Rectal smooth muscle tissue (tissue), 1 donor: ENCODE measurements around the gene ITGB5.
"Not testable (repeated sequence)": the region's sequence is repeated elsewhere in the genome, so short reads cannot be mapped to it uniquely, and the experiment has no call there.

Source experiments
- H3K27ac ChIP-seq: one replicate; pipeline ENCODE4 v1.7.0; 2013; ENCODE audit warnings: low read depth, low read length, inconsistent platforms
- H3K27me3 ChIP-seq: one replicate; pipeline ENCODE4 v1.7.0; 2013; ENCODE audit warnings: low read length; ENCODE audit not compliant: control insufficient read depth, insufficient read depth
- H3K36me3 ChIP-seq: one replicate; pipeline ENCODE4 v1.7.0; 2013; ENCODE audit warnings: low read length; ENCODE audit not compliant: control insufficient read depth, insufficient read depth
- H3K4me1 ChIP-seq: one replicate; pipeline ENCODE4 v1.7.0; 2013; ENCODE audit warnings: low read length; ENCODE audit not compliant: control insufficient read depth, insufficient read depth
- H3K4me3 ChIP-seq: one replicate; pipeline ENCODE4 v1.7.0; 2013; ENCODE audit warnings: low read length
- H3K9ac ChIP-seq: one replicate; pipeline ENCODE4 v1.7.0; 2013; ENCODE audit warnings: low read length

The ITGB5 gene

DNA sequence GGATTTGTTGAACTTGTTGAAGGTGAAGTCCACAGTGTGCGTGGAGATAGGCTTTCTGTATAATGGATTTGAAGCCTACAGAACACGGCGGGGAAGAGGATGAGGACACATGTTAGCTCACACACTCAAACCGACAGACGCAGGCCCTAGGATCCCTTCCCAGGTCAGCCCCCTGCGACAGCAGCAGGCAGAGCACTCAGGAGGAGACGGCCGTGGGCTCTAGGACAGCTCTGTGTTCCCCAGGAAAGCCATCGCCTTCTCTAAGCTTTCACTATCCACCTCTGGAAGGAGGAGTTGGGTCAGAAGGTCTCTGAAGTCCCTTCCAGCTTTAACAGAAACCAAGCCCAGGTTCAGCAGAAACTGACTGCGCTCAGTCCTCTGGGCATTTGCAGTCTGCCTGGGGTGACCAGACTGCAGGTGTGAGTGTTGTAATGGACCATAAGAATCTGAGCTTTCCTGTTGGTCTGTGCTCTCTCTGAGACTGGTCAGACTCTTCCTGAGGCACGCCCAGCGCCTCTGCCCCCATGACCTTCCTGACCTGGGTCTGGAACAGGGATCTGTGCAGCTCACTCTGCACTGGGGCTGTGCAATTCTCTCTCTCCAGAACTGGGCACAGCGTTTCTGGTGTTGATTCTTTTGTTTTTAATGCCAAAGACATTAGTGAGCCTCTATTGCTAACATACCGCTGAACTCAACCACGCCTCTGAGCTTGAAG lies 123.4 kb downstream of the ITGB5 start:
- no peaks in the 10 kb centered on the region for H3K27me3 ChIP-seq
- H3K36me3 ChIP-seq: peaks cover 16% of the 10 kb centered on the region
- no peak overlapping the region for H3K27ac ChIP-seq
- no peaks in the 10 kb centered on the region for H3K4me1 ChIP-seq
- no peak overlapping the region for H3K9ac ChIP-seq
- H3K4me3 ChIP-seq: no peak overlapping the region

DNA sequence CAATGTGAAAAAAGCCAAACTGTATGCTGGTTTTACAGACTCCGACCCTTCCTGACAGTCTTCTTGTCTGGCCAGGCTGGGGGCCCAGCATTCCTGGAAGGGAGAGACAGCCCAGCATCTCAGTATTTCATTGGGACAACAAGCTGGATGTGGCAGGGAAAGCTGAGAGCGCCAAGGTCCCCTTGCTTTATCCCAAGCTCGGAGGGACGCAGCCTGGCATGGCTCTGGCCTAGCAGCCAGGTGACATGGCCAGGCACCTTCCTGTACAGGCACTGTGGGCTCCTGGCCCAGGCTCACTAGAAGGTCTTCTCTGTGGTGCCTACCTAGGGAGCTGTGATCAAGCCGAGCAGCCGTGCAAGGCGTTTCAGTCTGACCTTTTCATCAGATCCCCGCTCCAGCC lies 124.0 kb downstream of the ITGB5 start:
- Histone ChIP-seq H3K27ac (no peak overlapping the region), H3K4me3 (no peak overlapping the region), H3K27me3 (no peaks in the 10 kb centered on the region), H3K36me3 (peaks cover 16% of the 10 kb centered on the region), H3K9ac (no peak overlapping the region), H3K4me1 (no peaks in the 10 kb centered on the region)

DNA sequence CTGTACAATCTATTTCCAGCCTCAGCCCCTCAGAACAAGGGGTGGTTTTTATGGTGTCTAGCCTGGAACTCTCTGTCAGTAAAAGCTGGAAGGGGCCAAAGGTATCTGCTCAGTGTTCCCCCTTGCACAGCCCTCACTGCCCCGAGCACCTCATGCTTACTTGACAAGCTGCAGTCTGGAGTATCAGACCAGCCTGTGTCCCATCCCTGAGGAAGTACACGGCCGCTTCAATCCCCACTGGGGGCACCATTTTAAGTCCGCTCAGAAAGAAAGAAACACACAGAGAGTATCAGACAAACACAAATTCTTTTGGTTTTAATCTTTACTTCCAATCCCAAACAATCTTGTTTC lies 124.5 kb downstream of the ITGB5 start:
- Histone ChIP-seq H3K36me3 (peaks cover 16% of the 10 kb centered on the region), H3K9ac (no peak overlapping the region), H3K4me1 (no peaks in the 10 kb centered on the region), H3K27ac (no peak overlapping the region), H3K27me3 (no peaks in the 10 kb centered on the region), H3K4me3 (no peak overlapping the region)

- no peaks in the 10 kb centered on the region for H3K4me1 ChIP-seq
- no peak overlapping the region for H3K4me3 ChIP-seq
- H3K27me3 ChIP-seq: no peaks in the 10 kb centered on the region
- peak overlapping the region; percentile 45 for H3K27ac ChIP-seq
- H3K9ac ChIP-seq: no peak overlapping the region
- H3K36me3 ChIP-seq: peaks cover 16% of the 10 kb centered on the region
These were observed 125.1 kb downstream of the ITGB5 start for GRCh38 chr3:124761935-124762660.

DNA sequence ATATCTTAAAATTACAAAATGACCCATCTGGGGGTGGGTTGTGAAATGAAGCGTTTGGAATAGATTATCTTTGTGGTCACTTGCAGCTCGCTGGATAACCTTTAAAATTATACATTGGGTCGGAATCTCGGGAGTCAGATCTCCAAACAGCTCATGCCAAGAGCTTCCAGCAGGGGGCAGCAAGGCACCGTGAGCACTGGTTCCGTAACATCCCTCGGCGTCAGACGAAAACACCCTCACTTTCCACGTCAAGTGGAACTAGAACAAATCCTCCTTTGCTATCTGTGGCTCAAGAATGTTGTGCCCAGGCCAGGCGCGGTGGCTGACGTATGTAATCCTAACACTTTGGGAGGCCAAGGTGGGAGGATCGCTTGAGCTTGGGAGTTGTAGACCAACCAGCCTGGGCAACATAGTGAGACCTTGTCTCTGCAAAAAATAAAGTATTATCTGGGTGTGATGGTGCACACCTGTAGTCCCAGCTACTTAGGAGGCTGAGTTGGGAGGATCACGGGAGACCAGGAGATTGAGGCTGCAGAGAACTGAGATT lies 125.8 kb downstream of the ITGB5 start:
- Histone ChIP-seq H3K9ac (no peak overlapping the region), H3K27me3 (no peaks in the 10 kb centered on the region), H3K36me3 (peaks cover 16% of the 10 kb centered on the region), H3K27ac (peak overlapping the region; percentile 45), H3K4me1 (no peaks in the 10 kb centered on the region), H3K4me3 (no peak overlapping the region)

DNA sequence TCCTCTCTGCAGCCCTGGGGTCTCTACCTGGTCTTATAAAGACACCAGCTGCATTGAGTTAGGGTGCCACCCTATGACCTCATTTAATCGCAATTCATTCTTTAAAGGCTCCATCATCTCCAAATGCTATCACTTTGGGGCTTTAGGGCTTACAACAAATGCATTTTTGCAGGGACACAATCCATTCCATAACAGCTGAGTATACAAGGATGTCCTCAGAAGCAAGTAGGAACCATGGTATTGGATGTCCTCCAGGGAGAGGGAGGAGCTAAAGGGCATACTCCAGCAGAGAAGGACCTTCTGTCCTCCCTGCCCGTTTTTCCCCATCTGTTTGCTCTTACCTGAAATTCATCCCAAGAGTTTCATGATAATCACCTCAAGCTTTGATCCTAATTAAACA lies 126.6 kb downstream of the ITGB5 start:
- Histone ChIP-seq H3K36me3 (peaks cover 14% of the 10 kb centered on the region), H3K4me3 (no peak overlapping the region), H3K27me3 (no peaks in the 10 kb centered on the region), H3K4me1 (no peaks in the 10 kb centered on the region), H3K9ac (no peak overlapping the region), H3K27ac (no peak overlapping the region)

- H3K27ac ChIP-seq: no peak overlapping the region
- H3K4me3 ChIP-seq: no peak overlapping the region
- H3K27me3 ChIP-seq: no peaks in the 10 kb centered on the region
- peaks cover 6% of the 10 kb centered on the region for H3K36me3 ChIP-seq
- H3K4me1 ChIP-seq: no peaks in the 10 kb centered on the region
- no peak overlapping the region for H3K9ac ChIP-seq
These were observed 127.3 kb downstream of the ITGB5 start for GRCh38 chr3:124759666-124760401.

DNA sequence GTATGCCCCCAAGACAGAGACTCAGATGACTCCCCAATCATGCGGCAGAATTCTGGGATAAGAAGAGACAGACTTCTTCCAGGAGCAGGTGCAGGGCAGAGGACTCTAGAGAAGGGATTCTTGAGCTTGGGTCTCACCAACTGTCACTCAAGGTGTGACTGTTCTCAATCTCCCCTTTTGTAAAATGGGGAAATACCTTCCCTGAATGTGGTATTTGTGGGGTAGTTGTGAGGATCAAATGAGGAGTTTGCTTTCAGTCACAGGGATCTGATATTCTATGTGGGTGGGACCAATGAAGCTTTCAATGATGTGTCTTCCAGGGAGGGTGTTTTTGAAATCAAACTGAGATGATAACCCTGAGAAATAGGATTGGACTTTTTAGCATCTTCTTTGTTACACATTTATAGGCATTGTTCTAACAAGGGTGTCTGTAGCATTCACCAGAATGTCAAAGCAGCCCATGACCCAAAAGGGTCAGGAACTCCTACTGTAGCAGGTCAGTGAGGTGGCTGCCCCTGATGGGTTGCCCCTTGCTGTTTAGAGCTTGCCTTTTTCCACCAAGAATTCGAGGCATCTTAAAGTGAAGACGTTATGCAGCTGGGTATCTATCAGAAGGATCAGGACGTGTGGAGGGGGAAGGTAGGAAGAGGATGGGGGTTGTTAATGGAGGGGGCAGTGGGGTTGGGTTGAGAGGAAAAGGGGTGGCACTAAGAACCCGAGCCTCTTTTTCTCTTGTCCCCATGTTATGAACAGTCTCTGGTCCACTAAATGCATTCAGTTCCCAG lies 128.1 kb downstream of the ITGB5 start:
- H3K27ac ChIP-seq: no peak overlapping the region
- peaks cover 3% of the 10 kb centered on the region for H3K36me3 ChIP-seq

DNA sequence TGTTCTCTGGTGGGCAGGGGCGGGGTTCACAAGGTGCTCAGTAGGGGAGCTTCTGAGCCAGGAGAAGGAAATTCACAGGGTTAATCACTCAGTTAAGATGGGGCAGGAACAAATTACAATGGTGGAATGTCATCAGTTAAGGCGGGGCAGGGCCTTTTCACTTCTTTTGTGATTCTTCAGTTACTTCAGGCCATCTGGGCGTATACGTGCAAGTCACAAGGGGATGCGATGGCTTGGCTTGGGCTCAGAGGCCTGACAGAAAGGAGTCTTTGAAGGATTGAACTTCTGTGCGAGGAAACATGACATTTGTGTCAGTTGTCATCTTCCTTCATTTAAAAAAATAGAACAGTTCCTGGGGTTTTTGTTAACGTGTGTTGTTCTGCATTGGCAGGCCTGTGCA lies 129.2 kb downstream of the ITGB5 start:
- not testable (repeated sequence) for H3K36me3 ChIP-seq, H3K4me3 ChIP-seq, H3K27me3 ChIP-seq, H3K4me1 ChIP-seq, H3K9ac ChIP-seq, H3K27ac ChIP-seq

More for the DNA sequence above, 128.1 kb downstream of the ITGB5 start:
- Histone ChIP-seq H3K4me3 (no peak overlapping the region), H3K4me1 (no peaks in the 10 kb centered on the region), H3K9ac (no peak overlapping the region), H3K27me3 (no peaks in the 10 kb centered on the region)

DNA sequence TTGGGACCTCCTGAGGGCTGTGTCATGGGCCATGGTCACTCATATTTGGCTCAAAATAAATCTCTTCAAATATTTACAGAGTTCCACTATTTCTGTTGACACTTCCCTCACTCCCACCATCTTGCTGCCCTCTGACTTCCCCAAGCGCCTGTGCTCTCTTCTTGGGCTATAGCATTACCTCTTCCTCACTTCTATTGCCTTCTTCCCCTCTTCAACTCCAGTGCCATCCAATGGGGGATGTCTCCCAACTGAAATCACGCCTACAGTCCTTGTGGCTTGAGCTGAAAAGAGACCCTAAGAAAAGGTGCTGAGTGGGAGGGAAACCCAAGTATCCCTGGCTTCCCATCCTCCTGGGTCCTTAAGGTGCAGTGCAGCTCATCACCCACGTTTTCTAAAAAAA lies 135.1 kb downstream of the ITGB5 start:
- no peaks in the 10 kb centered on the region for H3K4me1 ChIP-seq
- no peak overlapping the region for H3K9ac ChIP-seq
- H3K4me3 ChIP-seq: no peak overlapping the region
- H3K27me3 ChIP-seq: no peaks in the 10 kb centered on the region
- no peaks in the 10 kb centered on the region for H3K36me3 ChIP-seq
- H3K27ac ChIP-seq: no peak overlapping the region

GRCh38 chr3:124751501-124751900 lies 135.7 kb downstream of the ITGB5 start:
- H3K36me3 ChIP-seq: no peaks in the 10 kb centered on the region
- no peaks in the 10 kb centered on the region for H3K4me1 ChIP-seq
- no peak overlapping the region for H3K27ac ChIP-seq
- no peak overlapping the region for H3K9ac ChIP-seq
- H3K27me3 ChIP-seq: no peaks in the 10 kb centered on the region
- no peak overlapping the region for H3K4me3 ChIP-seq

DNA sequence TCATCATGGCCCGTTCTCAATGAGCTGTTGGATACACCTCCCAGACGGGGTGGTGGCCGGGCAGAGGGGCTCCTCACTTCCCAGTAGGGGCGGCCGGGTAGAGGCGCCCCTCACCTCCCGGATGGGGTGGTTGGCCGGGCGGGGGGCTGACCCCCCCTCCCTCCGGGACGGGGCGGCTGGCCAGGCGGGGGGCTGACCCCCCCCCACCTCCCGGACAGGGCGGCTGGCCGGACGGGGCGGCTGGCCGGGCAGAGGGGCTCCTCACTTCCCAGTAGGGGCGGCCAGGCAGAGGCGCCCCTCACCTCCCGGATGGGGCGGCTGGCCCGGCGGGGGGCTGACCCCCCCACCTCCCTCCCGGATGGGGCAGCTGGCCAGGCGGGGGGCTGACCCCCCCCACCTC lies 137.3 kb downstream of the ITGB5 start:
- not testable (repeated sequence) for H3K4me1 ChIP-seq, H3K27me3 ChIP-seq, H3K4me3 ChIP-seq, H3K9ac ChIP-seq, H3K27ac ChIP-seq, H3K36me3 ChIP-seq
